Neural cell (in vitro differentiated cells): Measurements from ENCODE around the gene KIFC3. TPM values are rescaled to one million over a fixed set of nuclear protein-coding genes. Genes with fewer than 3 reads are reported as not detected.

Source experiments
- H2AFZ ChIP-seq: fragments of 200-600, 300-800 bp; sonication (generic), shearing (Covaris generic); 2 replicates; pipeline ENCODE4 v1.6.0; 2014; ENCODE audit warnings: low read depth, mild to moderate bottlenecking, antibody characterized with exemption, low read length, moderate library complexity
- H3F3A ChIP-seq: fragments of 200-600 bp; shearing (Covaris generic); 2 replicates; pipeline ENCODE4 v1.6.1; 2016; ENCODE audit warnings: mild to moderate bottlenecking, moderate library complexity, mixed read lengths, antibody characterized with exemption, low read length; ENCODE audit not compliant: insufficient read depth, poor library complexity, severe bottlenecking
- H3K27ac ChIP-seq: fragments of 200-600, 300-800 bp; sonication (generic), shearing (Covaris generic); 2 replicates; pipeline ENCODE4 v1.5.1; 2014; ENCODE audit warnings: mild to moderate bottlenecking, low read length, moderate library complexity
- H3K27me3 ChIP-seq: fragments of 300-800, 200-600 bp; sonication (generic), shearing (Covaris generic); 2 replicates; pipeline ENCODE4 v1.6.0; 2014; ENCODE audit warnings: mild to moderate bottlenecking, low read depth, low read length, moderate library complexity; ENCODE audit not compliant: insufficient read depth
- H3K36me3 ChIP-seq: fragments of 300-800, 200-600 bp; sonication (generic), shearing (Covaris generic); 2 replicates; pipeline ENCODE4 v1.5.1; 2014; ENCODE audit warnings: mild to moderate bottlenecking, antibody characterized with exemption, low read length, moderate library complexity; ENCODE audit not compliant: insufficient read depth
- H3K4me2 ChIP-seq: fragments of 300-800, 200-600 bp; sonication (generic), shearing (Covaris generic); 2 replicates; pipeline ENCODE4 v1.6.0; 2014; ENCODE audit warnings: mild to moderate bottlenecking, low read length
- H3K4me3 ChIP-seq: fragments of 300-800, 200-600 bp; sonication (generic), shearing (Covaris generic); 2 replicates; pipeline ENCODE4 v1.5.1; 2014; ENCODE audit warnings: mild to moderate bottlenecking, low read length, moderate library complexity
- H3K79me2 ChIP-seq: fragments of 200-600 bp; shearing (Covaris generic); replicated peaks from 2 replicates; pipeline ENCODE4 v1.6.0; 2014; ENCODE audit warnings: mild to moderate bottlenecking, low read length, moderate library complexity; ENCODE audit not compliant: insufficient read depth
- H3K9ac ChIP-seq: fragments of 300-800, 200-600 bp; sonication (generic), shearing (Covaris generic); 2 replicates; pipeline ENCODE4 v1.6.1; 2016; ENCODE audit warnings: mild to moderate bottlenecking, low read length, mixed read lengths
- H3K9me2 ChIP-seq: fragments of 200-600 bp; shearing (Covaris generic); 2 replicates; pipeline ENCODE4 v1.6.1; 2016; ENCODE audit warnings: mild to moderate bottlenecking, low read length, mixed read lengths; ENCODE audit not compliant: insufficient read depth
- H3K9me3 ChIP-seq: fragments of 200-600, 300-800 bp; sonication (generic), shearing (Covaris generic); 2 replicates; pipeline ENCODE4 v1.6.1; 2016; ENCODE audit warnings: mild to moderate bottlenecking, mixed run types, low read length, moderate library complexity, mixed read lengths
- H4K20me1 ChIP-seq: fragments of 200-600 bp; shearing (Covaris generic); 2 replicates; pipeline ENCODE4 v1.6.1; 2016; ENCODE audit warnings: mild to moderate bottlenecking, mixed run types; ENCODE audit not compliant: insufficient read depth
- EP300 ChIP-seq: fragments of 450-650 bp; conservative IDR thresholded peaks from 2 replicates; pipeline ENCODE4 v1.6.1; 2014; ENCODE audit warnings: antibody characterized with exemption, mild to moderate bottlenecking, moderate library complexity; ENCODE audit not compliant: poor library complexity, severe bottlenecking
- EZH2 ChIP-seq: fragments of 200-600, 300-800 bp; shearing (Covaris generic), sonication (generic); IDR thresholded peaks from 2 replicates; pipeline ENCODE4 v1.6.1; 2014; ENCODE audit warnings: antibody characterized with exemption, low read length, borderline replicate concordance, mild to moderate bottlenecking; ENCODE audit not compliant: insufficient read depth, poor library complexity, severe bottlenecking
- MXI1 ChIP-seq: fragments of 450-650 bp; conservative IDR thresholded peaks from 2 replicates; pipeline ENCODE4 v1.6.1; 2014; ENCODE audit warnings: antibody characterized with exemption, mild to moderate bottlenecking; ENCODE audit not compliant: poor library complexity, severe bottlenecking
- POLR2AphosphoS5 ChIP-seq: IDR thresholded peaks from 2 replicates; pipeline ENCODE4 v1.6.1; 2012
- RAD21 ChIP-seq: fragments of 450-650 bp; conservative IDR thresholded peaks from 2 replicates; pipeline ENCODE4 v1.6.1; 2014; ENCODE audit warnings: antibody characterized with exemption, mild to moderate bottlenecking, moderate library complexity
- SMC3 ChIP-seq: fragments of 450-650 bp; conservative IDR thresholded peaks from 2 replicates; pipeline ENCODE4 v1.6.1; 2014; ENCODE audit warnings: antibody characterized with exemption, mild to moderate bottlenecking, moderate library complexity; ENCODE audit not compliant: poor library complexity
- TAF1 ChIP-seq: IDR thresholded peaks from 2 replicates; pipeline ENCODE4 v1.6.1; 2012; ENCODE audit warnings: low read depth
- polyA plus RNA-seq: library from polyadenylated mRNA; depleted of rRNA; stranded (reverse); fragments of >200 nt; gene quantifications from 2 replicates; pipeline ENCODE4 v1.2.3, GENCODE V29; 2014
- TF ChIP-seq, protein P1 (sequence below): IDR thresholded peaks from 2 replicates; pipeline ENCODE4 v1.6.1; 2012; ENCODE audit warnings: borderline replicate concordance
- TF ChIP-seq, protein P2 (sequence below): fragments of 450-650 bp; IDR thresholded peaks from 2 replicates; pipeline ENCODE4 v1.5.1; 2014; ENCODE audit warnings: antibody characterized with exemption, mild to moderate bottlenecking, moderate library complexity; ENCODE audit not compliant: poor library complexity, severe bottlenecking

KIFC3 gene
- polyA plus RNA-seq, 1 donor from 2014 or later, result 29.7 TPM

DNA sequence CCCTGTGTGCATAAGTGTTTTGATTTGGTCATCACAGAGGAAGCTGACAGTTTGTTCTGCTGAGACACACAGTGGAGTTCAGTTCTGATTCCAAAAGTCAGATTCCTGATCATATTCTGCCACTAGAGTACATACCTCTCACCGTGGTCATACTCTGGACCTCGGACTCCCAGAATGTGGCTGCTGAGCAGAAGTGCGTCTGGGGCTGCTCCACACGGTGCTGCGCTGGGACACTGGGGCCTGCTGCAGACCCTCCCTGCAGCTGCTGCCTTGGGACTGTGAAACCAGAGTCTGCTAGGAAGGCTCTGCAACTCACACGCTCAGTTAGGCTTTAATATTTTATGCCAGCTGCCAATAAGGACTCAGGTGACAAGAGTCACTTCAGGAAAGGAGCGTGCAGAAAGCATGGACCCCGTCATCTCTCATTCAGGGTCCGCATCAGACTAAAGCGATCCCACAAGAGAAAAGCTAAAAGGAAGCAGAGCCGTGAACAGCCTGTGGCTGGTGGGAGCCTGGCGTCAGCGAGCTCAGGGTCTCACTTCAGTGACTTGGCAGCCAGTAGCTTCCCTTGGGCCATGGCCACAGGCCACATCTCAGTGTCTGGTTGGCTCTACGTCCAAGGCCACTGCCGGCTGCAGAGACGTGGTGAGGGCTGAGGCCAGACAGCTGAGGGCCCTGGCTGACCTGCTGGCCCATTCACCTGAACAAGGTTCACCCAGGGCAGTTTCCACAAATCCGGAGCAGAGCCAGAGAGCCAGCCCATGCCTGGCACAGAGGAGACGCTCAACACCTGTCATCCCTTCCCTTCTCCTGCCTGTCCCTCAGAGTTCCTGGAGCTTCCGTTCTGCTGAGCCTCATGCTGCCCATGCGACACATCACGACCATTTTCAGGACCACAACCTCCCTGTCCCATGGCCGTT lies 24.7 kb upstream of the KIFC3 start:
- H3K4me3 ChIP-seq, result no peak overlapping the region
- no peaks in the 10 kb centered on the region for H3K36me3 ChIP-seq
- H3K9me3 ChIP-seq, result no peaks in the 10 kb centered on the region
- TF ChIP-seq, protein P1, sequence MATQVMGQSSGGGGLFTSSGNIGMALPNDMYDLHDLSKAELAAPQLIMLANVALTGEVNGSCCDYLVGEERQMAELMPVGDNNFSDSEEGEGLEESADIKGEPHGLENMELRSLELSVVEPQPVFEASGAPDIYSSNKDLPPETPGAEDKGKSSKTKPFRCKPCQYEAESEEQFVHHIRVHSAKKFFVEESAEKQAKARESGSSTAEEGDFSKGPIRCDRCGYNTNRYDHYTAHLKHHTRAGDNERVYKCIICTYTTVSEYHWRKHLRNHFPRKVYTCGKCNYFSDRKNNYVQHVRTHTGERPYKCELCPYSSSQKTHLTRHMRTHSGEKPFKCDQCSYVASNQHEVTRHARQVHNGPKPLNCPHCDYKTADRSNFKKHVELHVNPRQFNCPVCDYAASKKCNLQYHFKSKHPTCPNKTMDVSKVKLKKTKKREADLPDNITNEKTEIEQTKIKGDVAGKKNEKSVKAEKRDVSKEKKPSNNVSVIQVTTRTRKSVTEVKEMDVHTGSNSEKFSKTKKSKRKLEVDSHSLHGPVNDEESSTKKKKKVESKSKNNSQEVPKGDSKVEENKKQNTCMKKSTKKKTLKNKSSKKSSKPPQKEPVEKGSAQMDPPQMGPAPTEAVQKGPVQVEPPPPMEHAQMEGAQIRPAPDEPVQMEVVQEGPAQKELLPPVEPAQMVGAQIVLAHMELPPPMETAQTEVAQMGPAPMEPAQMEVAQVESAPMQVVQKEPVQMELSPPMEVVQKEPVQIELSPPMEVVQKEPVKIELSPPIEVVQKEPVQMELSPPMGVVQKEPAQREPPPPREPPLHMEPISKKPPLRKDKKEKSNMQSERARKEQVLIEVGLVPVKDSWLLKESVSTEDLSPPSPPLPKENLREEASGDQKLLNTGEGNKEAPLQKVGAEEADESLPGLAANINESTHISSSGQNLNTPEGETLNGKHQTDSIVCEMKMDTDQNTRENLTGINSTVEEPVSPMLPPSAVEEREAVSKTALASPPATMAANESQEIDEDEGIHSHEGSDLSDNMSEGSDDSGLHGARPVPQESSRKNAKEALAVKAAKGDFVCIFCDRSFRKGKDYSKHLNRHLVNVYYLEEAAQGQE, result no peak
- TF ChIP-seq MXI1, result no peak
- H3K27me3 ChIP-seq, result no peaks in the 10 kb centered on the region
- H2AFZ ChIP-seq, result no peak overlapping the region
- H3K79me2 ChIP-seq, result no peaks in the 10 kb centered on the region
- no peak overlapping the region for H3K4me2 ChIP-seq
- H3K9ac ChIP-seq, result no peak overlapping the region
- no peaks in the 10 kb centered on the region for H3K9me2 ChIP-seq
- H3K27ac ChIP-seq, result no peak overlapping the region
- H3F3A ChIP-seq, result no peaks in the 10 kb centered on the region
- H4K20me1 ChIP-seq, result no peaks in the 10 kb centered on the region

DNA sequence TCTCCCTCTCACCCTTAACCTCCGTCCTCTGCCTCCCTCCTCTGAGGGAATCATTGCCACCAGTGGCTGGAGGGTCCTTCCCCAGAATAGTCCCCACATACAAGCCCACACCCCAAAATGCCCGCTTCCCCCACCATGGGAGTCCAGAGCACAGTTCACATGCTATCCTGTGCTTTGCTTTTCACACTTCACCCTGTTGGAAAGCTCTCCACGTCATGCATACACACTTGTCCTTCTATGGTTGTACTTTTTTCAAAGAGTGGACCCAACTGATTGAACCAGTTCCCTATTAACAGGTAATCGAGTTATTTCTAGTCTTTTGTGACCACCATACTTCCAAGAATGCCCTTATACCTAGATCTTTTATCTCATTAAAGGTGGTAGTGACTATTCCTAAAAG lies 23.8 kb upstream of the KIFC3 start:
- Histone ChIP-seq H2AFZ (no peak overlapping the region), H3K27me3 (no peaks in the 10 kb centered on the region), H3K9me3 (no peaks in the 10 kb centered on the region), H4K20me1 (no peaks in the 10 kb centered on the region), H3K27ac (no peak overlapping the region), H3K79me2 (no peaks in the 10 kb centered on the region), H3K4me2 (no peak overlapping the region), H3F3A (no peaks in the 10 kb centered on the region), H3K4me3 (no peak overlapping the region), H3K9ac (no peak overlapping the region), H3K9me2 (no peaks in the 10 kb centered on the region), H3K36me3 (no peaks in the 10 kb centered on the region)
- TF ChIP-seq MXI1 (no peak), EZH2 (no peak), SMC3 (no peak), RAD21 (no peak), POLR2AphosphoS5 (no peak), TAF1 (no peak), EP300 (no peak)
- TF ChIP-seq, protein P1, result no peak
- TF ChIP-seq, protein P2, sequence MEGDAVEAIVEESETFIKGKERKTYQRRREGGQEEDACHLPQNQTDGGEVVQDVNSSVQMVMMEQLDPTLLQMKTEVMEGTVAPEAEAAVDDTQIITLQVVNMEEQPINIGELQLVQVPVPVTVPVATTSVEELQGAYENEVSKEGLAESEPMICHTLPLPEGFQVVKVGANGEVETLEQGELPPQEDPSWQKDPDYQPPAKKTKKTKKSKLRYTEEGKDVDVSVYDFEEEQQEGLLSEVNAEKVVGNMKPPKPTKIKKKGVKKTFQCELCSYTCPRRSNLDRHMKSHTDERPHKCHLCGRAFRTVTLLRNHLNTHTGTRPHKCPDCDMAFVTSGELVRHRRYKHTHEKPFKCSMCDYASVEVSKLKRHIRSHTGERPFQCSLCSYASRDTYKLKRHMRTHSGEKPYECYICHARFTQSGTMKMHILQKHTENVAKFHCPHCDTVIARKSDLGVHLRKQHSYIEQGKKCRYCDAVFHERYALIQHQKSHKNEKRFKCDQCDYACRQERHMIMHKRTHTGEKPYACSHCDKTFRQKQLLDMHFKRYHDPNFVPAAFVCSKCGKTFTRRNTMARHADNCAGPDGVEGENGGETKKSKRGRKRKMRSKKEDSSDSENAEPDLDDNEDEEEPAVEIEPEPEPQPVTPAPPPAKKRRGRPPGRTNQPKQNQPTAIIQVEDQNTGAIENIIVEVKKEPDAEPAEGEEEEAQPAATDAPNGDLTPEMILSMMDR, result no peak
